GM04504 (cell line): ENCODE measurements around the gene CDC42BPA.
"Not testable (repeated sequence)": the region's sequence is repeated elsewhere in the genome, so short reads cannot be mapped to it uniquely, and the experiment has no call there.

ENCODE experiments used
- DNase-seq: peaks from one replicate; pipeline ENCODE4 v3.0.0-alpha.2; 2012; ENCODE audit warnings: low read depth

CDC42BPA gene

GRCh38 chr1:226962421-226963391, 355.6 kb downstream of the CDC42BPA start:
- no peak for DNase-seq

DNA sequence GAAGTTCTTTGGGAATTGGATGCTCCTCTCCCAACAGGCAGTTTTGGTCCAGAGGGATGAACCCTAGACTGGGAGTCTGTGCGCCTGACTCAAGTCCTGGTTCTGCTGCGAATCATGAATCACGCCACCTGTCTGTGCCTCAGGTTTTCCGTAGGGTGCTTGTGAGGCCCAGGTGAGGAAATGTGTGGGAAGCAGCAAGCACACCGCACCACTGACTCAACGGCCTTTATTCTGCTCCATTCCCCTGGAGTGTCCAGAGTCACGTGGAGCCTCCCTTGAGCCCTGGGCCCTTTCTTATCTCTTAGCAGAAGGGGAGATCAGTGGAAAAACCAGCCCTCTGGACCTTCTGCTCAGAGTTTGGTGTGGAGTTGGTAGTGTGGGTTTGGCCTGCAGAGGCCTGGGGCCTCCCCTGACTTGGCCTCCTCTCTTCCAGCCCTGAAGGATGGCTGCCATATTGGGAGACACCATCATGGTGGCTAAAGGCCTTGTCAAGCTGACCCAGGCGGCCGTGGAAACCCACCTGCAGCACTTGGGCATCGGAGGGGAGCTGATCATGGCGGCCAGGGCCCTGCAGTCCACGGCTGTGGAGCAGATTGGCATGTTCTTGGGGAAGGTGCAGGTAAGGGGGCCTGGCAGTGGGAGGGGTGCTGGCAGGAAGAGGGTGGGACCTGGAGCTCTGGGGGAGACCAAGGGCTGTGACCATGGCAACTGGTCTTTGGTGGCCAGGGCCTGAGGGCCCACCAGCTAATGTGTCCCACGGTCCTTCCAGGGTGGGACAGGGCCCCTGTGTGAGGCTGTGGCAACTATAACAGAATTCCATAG, 357.1 kb downstream of the CDC42BPA start:
- no peak for DNase-seq

GRCh38 chr1:226960256-226960655, 358.0 kb downstream of the CDC42BPA start:
- DNase-seq: no peak

GRCh38 chr1:226958300-226958699, 360.0 kb downstream of the CDC42BPA start:
- no peak for DNase-seq

- no peak for DNase-seq
Observed at GRCh38 chr1:226957714-226958113, 360.6 kb downstream of the CDC42BPA start.

GRCh38 chr1:226956942-226957713, 361.2 kb downstream of the CDC42BPA start:
- DNase-seq: no peak

DNA sequence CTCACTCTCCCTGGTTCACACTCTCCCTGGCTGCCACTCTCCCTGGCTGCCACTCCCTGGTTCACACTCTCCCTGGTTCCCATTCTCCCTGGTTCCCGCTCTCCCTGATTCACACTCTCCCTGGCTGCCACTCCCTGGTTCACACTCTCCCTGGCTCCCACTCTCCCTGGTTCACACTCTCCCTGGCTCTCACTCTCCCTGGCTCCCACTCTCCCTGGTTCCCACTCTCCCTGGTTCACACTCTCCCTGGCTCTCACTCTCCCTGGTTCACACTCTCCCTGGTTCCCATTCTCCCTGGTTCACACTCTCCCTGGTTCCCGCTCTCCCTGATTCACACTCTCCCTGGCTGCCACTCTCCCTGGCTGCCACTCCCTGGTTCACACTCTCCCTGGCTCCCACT, 362.4 kb downstream of the CDC42BPA start:
- not testable (repeated sequence) for DNase-seq

DNA sequence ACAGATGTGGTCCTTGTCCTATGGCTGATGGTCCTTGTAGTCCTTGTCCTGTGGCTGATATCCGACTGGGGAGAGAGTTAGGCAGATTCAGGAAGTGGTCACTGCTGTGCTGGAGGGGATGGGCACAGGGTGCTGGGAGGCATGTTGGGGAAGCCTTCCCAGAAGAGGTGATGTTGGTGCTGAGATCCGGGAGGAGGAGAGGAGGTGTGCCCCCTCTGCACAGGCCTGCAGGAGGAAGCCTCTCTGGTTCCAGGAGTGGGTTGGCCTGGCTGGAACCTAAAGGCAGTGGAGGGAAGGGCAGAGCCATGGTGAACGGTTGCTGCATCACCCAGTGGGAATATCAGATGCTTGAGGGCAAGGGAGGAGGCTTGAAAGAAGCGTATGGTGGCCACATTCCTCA, 363.5 kb downstream of the CDC42BPA start:
- no peak for DNase-seq

DNA sequence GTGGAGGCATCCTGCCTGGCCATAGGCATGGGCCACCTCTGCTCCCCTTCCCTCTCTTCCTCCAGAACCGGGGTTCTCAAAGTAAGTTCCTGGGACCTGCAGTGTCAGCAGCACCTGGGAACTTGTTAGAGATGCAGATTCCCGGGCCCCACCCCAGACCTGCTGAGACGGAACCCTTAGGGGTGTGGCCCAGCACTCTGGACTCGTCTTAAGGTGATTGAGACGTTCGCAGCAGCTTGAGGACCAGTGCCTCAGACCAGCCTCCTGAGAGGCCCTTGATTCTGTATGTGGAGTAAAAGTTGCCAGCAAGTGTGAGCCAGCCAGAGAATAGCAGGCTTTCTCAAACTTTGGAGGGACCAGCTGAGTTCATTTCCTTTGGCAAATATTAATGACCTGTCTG, 364.0 kb downstream of the CDC42BPA start:
- DNase-seq: no peak

DNA sequence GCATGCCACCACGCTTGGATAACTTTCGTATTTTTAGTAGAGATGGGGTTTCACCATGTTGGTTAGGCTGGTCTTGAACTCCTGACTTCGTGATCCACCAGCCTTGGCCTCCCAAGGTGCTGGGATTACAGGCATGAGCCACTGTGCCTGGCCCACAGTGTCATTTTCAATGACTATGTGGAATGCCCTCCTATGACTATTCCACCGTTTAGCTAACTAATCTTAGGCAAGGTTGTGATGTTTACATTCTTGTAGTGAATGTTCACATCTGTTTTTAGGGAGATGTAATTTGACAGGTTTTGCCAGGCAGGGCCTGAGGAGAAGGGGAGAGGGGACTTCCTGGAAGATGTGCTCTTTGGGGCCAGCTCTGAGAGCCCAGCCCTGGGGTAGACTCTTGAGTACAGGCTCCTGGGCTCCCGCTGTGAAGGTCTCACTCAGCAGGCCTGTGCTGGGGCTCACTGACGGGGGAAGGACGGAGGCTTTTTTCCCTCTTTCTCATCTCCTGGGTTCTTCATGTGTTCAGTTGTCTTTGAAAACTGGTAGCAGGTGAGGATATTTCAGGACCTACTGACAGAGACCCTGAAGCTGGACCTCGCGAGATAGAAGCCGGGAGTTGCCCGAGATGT, 365.0 kb downstream of the CDC42BPA start:
- DNase-seq: no peak

DNA sequence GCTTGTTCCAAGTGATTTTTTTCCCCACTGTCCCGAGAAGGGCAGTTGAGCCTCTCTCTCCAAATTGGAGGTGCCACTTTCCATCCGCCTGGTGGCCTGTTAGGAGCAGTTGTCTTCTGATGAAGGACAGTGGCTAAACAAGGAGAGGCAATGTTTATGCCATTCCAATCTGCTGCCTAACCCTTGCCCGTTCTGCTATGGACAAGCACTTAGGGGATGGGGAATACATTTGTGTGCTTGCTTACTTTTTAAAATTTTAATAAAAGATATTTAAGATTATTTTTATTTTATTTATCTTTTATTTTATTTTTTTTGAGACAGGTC, 366.2 kb downstream of the CDC42BPA start:
- DNase-seq: no peak

DNA sequence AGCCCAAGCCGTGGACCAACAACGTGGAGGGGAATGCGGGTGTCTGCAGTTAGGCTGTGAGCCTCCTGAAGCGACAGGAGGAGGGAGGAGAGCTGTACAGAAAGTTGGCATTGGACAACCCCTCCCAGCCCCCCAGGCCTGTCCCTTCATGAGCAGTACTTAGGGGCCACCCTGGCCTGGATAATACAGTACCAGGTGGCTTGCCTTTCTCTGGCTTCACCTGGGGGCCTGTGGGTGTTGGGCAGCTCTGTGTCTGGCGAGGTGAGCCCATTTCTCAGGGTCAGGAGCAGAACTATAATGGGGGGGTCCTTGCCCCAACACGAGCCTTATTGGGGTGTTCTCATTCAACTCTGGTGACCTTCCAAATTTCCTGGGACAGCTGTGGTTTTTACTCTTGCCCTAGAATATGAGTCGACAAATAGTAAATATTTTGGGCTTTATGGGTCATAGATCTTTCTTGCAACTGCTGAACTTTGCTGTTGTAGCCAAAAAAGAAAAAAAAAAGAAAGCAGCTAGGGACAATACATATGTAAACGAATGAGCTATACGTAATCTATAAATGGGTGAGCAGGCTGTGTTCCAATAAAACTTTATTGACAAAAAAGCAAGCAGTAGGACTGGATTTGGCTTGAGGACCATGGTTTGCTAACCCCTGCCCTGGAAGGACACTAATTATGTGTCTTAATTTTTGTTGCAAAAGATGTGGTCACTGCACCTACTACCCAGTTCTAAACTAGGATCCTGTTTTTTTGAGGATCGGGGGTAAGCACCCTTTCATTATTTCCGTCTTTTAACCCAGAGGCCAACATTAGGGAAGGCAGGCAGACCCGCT, 366.8 kb downstream of the CDC42BPA start:
- DNase-seq: no peak

- no peak for DNase-seq
Observed at GRCh38 chr1:226950871-226951270, 367.4 kb downstream of the CDC42BPA start.

DNA sequence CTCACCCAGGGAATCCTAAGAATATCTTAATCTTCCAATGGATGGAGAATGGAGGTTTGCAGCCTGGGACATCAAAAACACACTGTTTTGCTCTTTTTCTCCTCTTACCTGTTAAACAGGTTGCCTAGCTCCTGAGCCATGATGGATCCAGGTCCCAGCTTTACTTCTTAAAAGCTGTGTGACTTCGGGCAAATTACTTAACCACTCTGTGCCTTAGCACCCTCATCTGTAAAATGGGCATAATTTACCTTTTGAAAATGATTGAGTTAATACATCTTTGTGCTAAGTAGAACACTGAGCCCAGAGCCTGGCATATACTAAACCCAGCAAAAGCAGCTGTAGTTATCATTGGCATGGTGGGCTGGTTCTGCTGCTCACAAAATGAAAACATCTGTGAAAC, 368.0 kb downstream of the CDC42BPA start:
- DNase-seq: no peak

- DNase-seq: no peak
Observed at GRCh38 chr1:226949401-226949800, 368.9 kb downstream of the CDC42BPA start.

GRCh38 chr1:226948996-226949395, 369.3 kb downstream of the CDC42BPA start:
- DNase-seq: no peak

DNA sequence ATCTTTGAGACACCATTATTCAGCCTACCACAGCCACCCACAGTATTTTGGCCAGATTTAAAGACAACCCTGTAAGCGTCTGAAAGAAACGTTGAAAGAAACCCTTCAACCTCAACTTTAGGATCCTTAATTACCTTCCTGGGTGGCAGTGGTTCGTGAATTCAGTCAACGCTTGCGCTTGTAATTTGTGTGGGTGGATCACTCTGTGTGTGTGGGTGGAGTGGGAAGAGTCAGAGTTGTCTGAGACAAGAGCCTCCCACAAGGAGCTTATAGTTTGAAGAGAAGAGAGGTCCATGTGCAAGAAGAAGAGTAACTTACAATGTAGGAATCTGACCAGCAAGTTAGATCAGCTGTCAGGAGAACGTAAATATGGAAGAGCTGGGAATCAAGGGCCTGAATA, 369.8 kb downstream of the CDC42BPA start:
- no peak for DNase-seq

DNA sequence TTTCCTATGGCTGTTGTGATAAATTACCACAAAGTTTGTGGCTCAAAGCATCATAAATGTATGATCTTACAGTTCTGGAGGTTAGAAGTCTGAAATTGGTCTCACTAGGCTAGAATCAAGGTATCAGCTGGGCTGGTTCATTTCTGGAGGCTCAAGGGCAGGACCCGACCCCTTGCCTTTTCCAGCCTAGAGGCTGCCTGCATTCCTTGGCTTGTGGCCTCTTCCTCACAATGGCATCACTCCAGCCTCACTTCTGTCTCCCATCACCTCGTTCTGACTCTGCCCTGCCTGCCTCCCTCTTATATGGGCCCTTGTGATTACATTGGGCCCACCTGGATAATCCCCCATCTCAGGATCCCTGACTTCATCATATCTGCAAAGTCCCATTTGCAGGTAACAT, 370.2 kb downstream of the CDC42BPA start:
- DNase-seq: no peak

DNA sequence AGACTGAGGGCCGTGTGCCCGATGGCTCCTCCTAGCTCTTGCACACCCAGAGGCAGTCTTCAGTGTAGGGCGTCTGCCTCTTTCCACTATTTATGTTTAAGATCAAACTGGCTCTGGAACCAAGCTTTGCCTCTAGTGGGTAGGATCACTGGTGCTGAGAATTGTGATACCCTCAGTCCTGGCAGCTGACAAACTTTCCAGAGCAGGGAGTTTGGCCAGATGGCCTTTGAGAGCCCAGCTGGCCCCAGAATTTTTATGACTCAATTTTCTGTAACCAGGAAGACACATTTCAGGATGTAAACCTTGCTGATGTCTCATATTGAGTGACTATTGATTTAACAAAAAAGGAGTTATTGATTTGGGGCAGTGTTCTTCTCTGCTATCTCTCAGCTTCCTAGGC, 371.5 kb downstream of the CDC42BPA start:
- no peak for DNase-seq

DNA sequence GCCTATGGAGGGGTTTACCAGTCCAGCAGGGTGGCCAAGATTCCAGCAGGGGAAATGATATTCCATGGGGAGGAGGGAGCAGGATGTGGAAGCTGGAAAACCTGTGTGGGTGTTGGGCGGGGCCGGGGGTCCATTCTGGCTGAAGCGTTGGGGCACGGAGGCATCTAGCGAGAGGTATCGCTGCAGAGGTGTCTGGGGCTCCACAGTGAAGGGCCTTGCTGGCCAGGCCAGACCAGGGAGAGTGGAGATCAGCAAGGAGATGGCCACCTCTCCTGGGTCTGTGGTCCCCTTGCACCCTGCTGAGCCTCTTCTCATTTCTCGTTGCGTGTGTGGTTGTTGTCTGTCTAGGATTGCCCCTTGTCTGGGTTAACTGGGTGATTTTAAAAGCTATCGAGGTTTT, 372.0 kb downstream of the CDC42BPA start:
- no peak for DNase-seq

- no peak for DNase-seq
Observed at GRCh38 chr1:226945858-226946245, 372.4 kb downstream of the CDC42BPA start.
